WERI-Rb-1 (cell line): ENCODE measurements around the gene RAI2.

Experiments used
- DNase-seq: peaks from one replicate; pipeline ENCODE4 v3.0.0-alpha.2; 2020
- H3K27ac ChIP-seq: fragments of 250-450 bp; sonication (Bioruptor Pico); 2 replicates; pipeline ENCODE4 v1.5.1; 2020; ENCODE audit warnings: mild to moderate bottlenecking, moderate library complexity
- H3K27me3 ChIP-seq: fragments of 250-450 bp; sonication (Bioruptor Pico); 2 replicates; pipeline ENCODE4 v1.5.1; 2021; ENCODE audit warnings: mild to moderate bottlenecking, low read depth, moderate library complexity; ENCODE audit not compliant: insufficient read depth, severe bottlenecking
- H3K36me3 ChIP-seq: fragments of 250-450 bp; sonication (Bioruptor Pico); 2 replicates; pipeline ENCODE4 v1.5.1; 2020; ENCODE audit warnings: mild to moderate bottlenecking, moderate library complexity
- H3K4me3 ChIP-seq: 2 replicates; pipeline ENCODE4 v1.5.1; 2011; ENCODE audit warnings: low read depth, mild to moderate bottlenecking, control low read depth, low read length
- H3K9me3 ChIP-seq: fragments of 250-450 bp; sonication (Bioruptor Pico); 2 replicates; pipeline ENCODE4 v1.5.1; 2021; ENCODE audit warnings: mild to moderate bottlenecking, moderate library complexity; ENCODE audit not compliant: severe bottlenecking
- CTCF ChIP-seq: IDR thresholded peaks from 2 replicates; pipeline ENCODE4 v1.5.1; 2011; ENCODE audit warnings: low read depth, mild to moderate bottlenecking, control low read depth, inconsistent platforms, low read length

RAI2 gene

GRCh38 chrX:17861489-17862011 lies 452 bp upstream of the RAI2 start:
- H3K4me3 ChIP-seq = no peak overlapping the region
- peaks cover 60% of the 10 kb centered on the region for H3K27me3 ChIP-seq
- H3K36me3 ChIP-seq = no peaks in the 10 kb centered on the region
- TF ChIP-seq CTCF = no peak
- no peaks in the 10 kb centered on the region for H3K9me3 ChIP-seq
- no peak overlapping the region for H3K27ac ChIP-seq
- DNase-seq = no peak

GRCh38 chrX:17860179-17860780 lies 818 bp downstream of the RAI2 start:
- no peak for DNase-seq
- Histone ChIP-seq H3K27me3 (peaks cover 57% of the 10 kb centered on the region), H3K9me3 (no peaks in the 10 kb centered on the region), H3K36me3 (no peaks in the 10 kb centered on the region), H3K4me3 (peak overlapping the region; percentile 28), H3K27ac (no peak overlapping the region)
- no peak for TF ChIP-seq CTCF

- DNase-seq = no peak
- Histone ChIP-seq H3K9me3 (no peaks in the 10 kb centered on the region), H3K36me3 (no peaks in the 10 kb centered on the region), H3K27me3 (peaks cover 62% of the 10 kb centered on the region), H3K4me3 (no peak overlapping the region), H3K27ac (no peak overlapping the region)
- no peak for TF ChIP-seq CTCF
These were observed 1.4 kb downstream of the RAI2 start for GRCh38 chrX:17859609-17860178.

- H3K27me3 ChIP-seq = peaks cover 85% of the 10 kb centered on the region
- H3K9me3 ChIP-seq = no peaks in the 10 kb centered on the region
- H3K27ac ChIP-seq = no peak overlapping the region
- no peak for DNase-seq
- no peaks in the 10 kb centered on the region for H3K36me3 ChIP-seq
- no peak overlapping the region for H3K4me3 ChIP-seq
- TF ChIP-seq CTCF = no peak
These were observed 6.6 kb downstream of the RAI2 start for GRCh38 chrX:17854531-17854930.

- Histone ChIP-seq H3K27ac (no peak overlapping the region), H3K9me3 (no peaks in the 10 kb centered on the region), H3K4me3 (no peak overlapping the region), H3K27me3 (peaks cover 85% of the 10 kb centered on the region), H3K36me3 (no peaks in the 10 kb centered on the region)
- no peak for TF ChIP-seq CTCF
- DNase-seq = no peak
These were observed 7.0 kb downstream of the RAI2 start for GRCh38 chrX:17854069-17854468.
